Osteoblast (primary cell): ENCODE results near the gene CHRM5. TPM values are rescaled to one million over a fixed set of nuclear protein-coding genes. Genes with fewer than 3 reads are reported as not detected.
"Not testable (repeated sequence)": the region's sequence is repeated elsewhere in the genome, so short reads cannot be mapped to it uniquely, and the experiment has no call there.

ENCODE experiments used
- DNase-seq: peaks from one replicate; pipeline ENCODE4 v3.0.0; 2011; ENCODE audit warnings: low spot score, mixed read lengths; ENCODE audit not compliant: insufficient read length; ENCODE audit errors: missing footprints
- H2AFZ ChIP-seq: 2 replicates; pipeline ENCODE4 v1.6.0; 2011; ENCODE audit warnings: mild to moderate bottlenecking, low read length
- H3K27ac ChIP-seq: 2 replicates; pipeline ENCODE4 v1.5.1; 2011; ENCODE audit warnings: mild to moderate bottlenecking, low read depth, low read length, moderate library complexity
- H3K27me3 ChIP-seq: 2 replicates; pipeline ENCODE4 v1.6.0; 2012; ENCODE audit warnings: mild to moderate bottlenecking, control low read depth, inconsistent platforms, low read length, moderate library complexity; ENCODE audit not compliant: insufficient read depth
- H3K36me3 ChIP-seq: 2 replicates; pipeline ENCODE4 v1.5.1; 2011; ENCODE audit warnings: mild to moderate bottlenecking, low read length, control low read depth, moderate library complexity; ENCODE audit not compliant: insufficient read depth
- H3K4me1 ChIP-seq: 2 replicates; pipeline ENCODE4 v1.5.1; 2011; ENCODE audit warnings: mild to moderate bottlenecking, low read length, control low read depth, moderate library complexity; ENCODE audit not compliant: insufficient read depth
- H3K4me2 ChIP-seq: 2 replicates; pipeline ENCODE4 v1.6.0; 2011; ENCODE audit warnings: mild to moderate bottlenecking, low read length; ENCODE audit not compliant: insufficient read depth
- H3K4me3 ChIP-seq: fragments of 200-600 bp; sonication (generic); 3 replicates; pipeline ENCODE4 v1.5.1; 2012; ENCODE audit warnings: mild to moderate bottlenecking, low read length, inconsistent platforms; ENCODE audit not compliant: insufficient read depth
- H3K79me2 ChIP-seq: 2 replicates; pipeline ENCODE4 v1.6.0; 2012; ENCODE audit warnings: mild to moderate bottlenecking, low read length, control low read depth, inconsistent platforms; ENCODE audit not compliant: insufficient read depth
- H3K9me3 ChIP-seq: 2 replicates; pipeline ENCODE4 v1.5.1; 2011; ENCODE audit warnings: low read depth, low read length, control low read depth
- H4K20me1 ChIP-seq: 2 replicates; pipeline ENCODE4 v1.6.0; 2012; ENCODE audit warnings: mild to moderate bottlenecking, low read length, control low read depth; ENCODE audit not compliant: insufficient read depth
- CTCF ChIP-seq: IDR thresholded peaks from 2 replicates; pipeline ENCODE4 v1.5.1; 2011; ENCODE audit warnings: mild to moderate bottlenecking, low read depth, low read length, moderate library complexity; ENCODE audit errors: extremely low read depth
- total RNA-seq: library from RNA; depleted of rRNA; stranded (reverse); fragments of >200 nt; gene quantifications from 2 replicates; pipeline ENCODE4 v1.2.3, GENCODE V29; 2012

CHRM5 gene
- total RNA-seq, 1 donor = under 0.01 TPM

- Histone ChIP-seq H3K4me2 (no peak overlapping the region), H3K27me3 (no peaks in the 10 kb centered on the region), H3K27ac (no peak overlapping the region), H4K20me1 (peaks cover 2% of the 10 kb centered on the region), H3K4me1 (no peaks in the 10 kb centered on the region), H2AFZ (no peak overlapping the region), H3K9me3 (no peaks in the 10 kb centered on the region), H3K4me3 (no peak overlapping the region), H3K36me3 (no peaks in the 10 kb centered on the region), H3K79me2 (peaks cover 25% of the 10 kb centered on the region)
- DNase-seq = no peak
- TF ChIP-seq CTCF = no peak
These were observed 49.8 kb downstream of the CHRM5 start for GRCh38 chr15:34018021-34018645.

- not testable (repeated sequence) for H3K4me1 ChIP-seq, H2AFZ ChIP-seq, H3K4me3 ChIP-seq, H3K27me3 ChIP-seq, H4K20me1 ChIP-seq, H3K27ac ChIP-seq, H3K4me2 ChIP-seq, H3K9me3 ChIP-seq, H3K36me3 ChIP-seq, DNase-seq
- peaks cover 24% of the 10 kb centered on the region for H3K79me2 ChIP-seq
These were observed 50.4 kb downstream of the CHRM5 start for GRCh38 chr15:34018738-34019137.

- no peaks in the 10 kb centered on the region for H3K36me3 ChIP-seq
- H3K79me2 ChIP-seq = peaks cover 21% of the 10 kb centered on the region
- no peak overlapping the region for H3K27ac ChIP-seq
- H3K4me3 ChIP-seq = no peak overlapping the region
- DNase-seq = no peak
- no peaks in the 10 kb centered on the region for H3K9me3 ChIP-seq
- no peaks in the 10 kb centered on the region for H3K27me3 ChIP-seq
- no peak overlapping the region for H3K4me2 ChIP-seq
- H2AFZ ChIP-seq = no peak overlapping the region
- H3K4me1 ChIP-seq = no peaks in the 10 kb centered on the region
- no peaks in the 10 kb centered on the region for H4K20me1 ChIP-seq
- no peak for TF ChIP-seq CTCF
These were observed 51.2 kb downstream of the CHRM5 start for GRCh38 chr15:34019369-34019990.

- H2AFZ ChIP-seq = no peak overlapping the region
- H3K9me3 ChIP-seq = no peaks in the 10 kb centered on the region
- DNase-seq = no peak
- H3K36me3 ChIP-seq = no peaks in the 10 kb centered on the region
- no peak overlapping the region for H3K27ac ChIP-seq
- no peak for TF ChIP-seq CTCF
- H3K4me2 ChIP-seq = no peak overlapping the region
- H3K4me3 ChIP-seq = no peak overlapping the region
- no peaks in the 10 kb centered on the region for H4K20me1 ChIP-seq
- peaks cover 32% of the 10 kb centered on the region for H3K79me2 ChIP-seq
- no peaks in the 10 kb centered on the region for H3K27me3 ChIP-seq
- no peaks in the 10 kb centered on the region for H3K4me1 ChIP-seq
These were observed 55.6 kb downstream of the CHRM5 start for GRCh38 chr15:34023907-34024306.
